Astrocyte (in vitro differentiated cells and primary cell): Measurements from ENCODE around the gene TP53BP1. TPM values are rescaled to one million over a fixed set of nuclear protein-coding genes. Genes with fewer than 3 reads are reported as not detected.

Experiments
- DNase-seq: peaks from one replicate; pipeline ENCODE4 v3.0.0-alpha.2; 2010; ENCODE audit warnings: low read depth
- FAIRE-seq: peaks from 2 replicates; lab custom pipeline; 2011; peaks lifted over from hg19 to GRCh38; lab: Jason Lieb, UNC
- H2AFZ ChIP-seq: 2 replicates; pipeline ENCODE4 v1.6.0; 2012; ENCODE audit warnings: low read depth, low read length, inconsistent platforms
- H3K27ac ChIP-seq: 2 replicates; pipeline ENCODE4 v1.5.1; 2011; ENCODE audit warnings: low read depth, low read length, inconsistent platforms
- H3K27me3 ChIP-seq: 2 replicates; pipeline ENCODE4 v1.6.0; 2011; ENCODE audit warnings: low read length, inconsistent platforms; ENCODE audit not compliant: insufficient read depth
- H3K36me3 ChIP-seq: 2 replicates; pipeline ENCODE4 v1.5.1; 2011; ENCODE audit warnings: low read length, inconsistent platforms; ENCODE audit not compliant: insufficient read depth
- H3K4me1 ChIP-seq: 2 replicates; pipeline ENCODE4 v1.5.1; 2011; ENCODE audit warnings: low read length, inconsistent platforms; ENCODE audit not compliant: insufficient read depth
- H3K4me2 ChIP-seq: 2 replicates; pipeline ENCODE4 v1.6.0; 2012; ENCODE audit warnings: low read length, inconsistent platforms
- H3K4me3 ChIP-seq: 2 replicates; pipeline ENCODE4 v1.5.1; 2011; ENCODE audit warnings: low read depth, mild to moderate bottlenecking, low read length, inconsistent platforms; ENCODE audit not compliant: insufficient read depth
- H3K79me2 ChIP-seq: 2 replicates; pipeline ENCODE4 v1.6.0; 2012; ENCODE audit warnings: mild to moderate bottlenecking, low read length, inconsistent platforms; ENCODE audit not compliant: insufficient read depth
- H3K9ac ChIP-seq: 2 replicates; pipeline ENCODE4 v1.6.0; 2012; ENCODE audit warnings: mild to moderate bottlenecking, low read length, inconsistent platforms
- H3K9me3 ChIP-seq: 2 replicates; pipeline ENCODE4 v1.5.1; 2012; ENCODE audit warnings: low read depth, mild to moderate bottlenecking, low read length, inconsistent platforms; ENCODE audit not compliant: insufficient read depth
- H4K20me1 ChIP-seq: 2 replicates; pipeline ENCODE4 v1.6.0; 2012; ENCODE audit warnings: low read length, inconsistent platforms; ENCODE audit not compliant: insufficient read depth
- H3K27ac Mint-ChIP-seq: one replicate; pipeline ENCODE4 v1.8.0; 2021; ENCODE audit warnings: mild to moderate bottlenecking, mixed read lengths; ENCODE audit not compliant: unreplicated experiment
- H3K27me3 Mint-ChIP-seq: one replicate; pipeline ENCODE4 v1.8.0; 2021; ENCODE audit warnings: low read depth, mixed read lengths; ENCODE audit not compliant: unreplicated experiment
- H3K36me3 Mint-ChIP-seq: one replicate; pipeline ENCODE4 v1.8.0; 2021; ENCODE audit warnings: low read depth, mixed read lengths; ENCODE audit not compliant: unreplicated experiment
- H3K4me1 Mint-ChIP-seq: one replicate; pipeline ENCODE4 v1.8.0; 2021; ENCODE audit warnings: low read depth, mixed read lengths; ENCODE audit not compliant: unreplicated experiment
- H3K4me3 Mint-ChIP-seq: one replicate; pipeline ENCODE4 v1.8.0; 2021; ENCODE audit warnings: mild to moderate bottlenecking, moderate library complexity, mixed read lengths; ENCODE audit not compliant: unreplicated experiment
- H3K9me3 Mint-ChIP-seq: one replicate; pipeline ENCODE4 v1.8.0; 2021; ENCODE audit warnings: mild to moderate bottlenecking, mixed read lengths; ENCODE audit not compliant: unreplicated experiment
- EZH2 ChIP-seq: IDR thresholded peaks from 2 replicates; pipeline ENCODE4 v1.6.1; 2012; ENCODE audit warnings: mild to moderate bottlenecking, low read length, inconsistent platforms; ENCODE audit not compliant: insufficient read depth
- total RNA-seq: library from RNA; stranded (reverse); gene quantifications from 2 replicates; pipeline ENCODE4 v1.2.1, GENCODE V29; 2021
- TF ChIP-seq, protein P1 (sequence below): IDR thresholded peaks from 2 replicates; pipeline ENCODE4 v1.5.1; 2011; ENCODE audit warnings: low read depth, mild to moderate bottlenecking, inconsistent platforms, low read length, moderate library complexity; ENCODE audit not compliant: insufficient read depth

TP53BP1 gene
- total RNA-seq, 1 donor from 2014 or later = 71.9 TPM

DNA sequence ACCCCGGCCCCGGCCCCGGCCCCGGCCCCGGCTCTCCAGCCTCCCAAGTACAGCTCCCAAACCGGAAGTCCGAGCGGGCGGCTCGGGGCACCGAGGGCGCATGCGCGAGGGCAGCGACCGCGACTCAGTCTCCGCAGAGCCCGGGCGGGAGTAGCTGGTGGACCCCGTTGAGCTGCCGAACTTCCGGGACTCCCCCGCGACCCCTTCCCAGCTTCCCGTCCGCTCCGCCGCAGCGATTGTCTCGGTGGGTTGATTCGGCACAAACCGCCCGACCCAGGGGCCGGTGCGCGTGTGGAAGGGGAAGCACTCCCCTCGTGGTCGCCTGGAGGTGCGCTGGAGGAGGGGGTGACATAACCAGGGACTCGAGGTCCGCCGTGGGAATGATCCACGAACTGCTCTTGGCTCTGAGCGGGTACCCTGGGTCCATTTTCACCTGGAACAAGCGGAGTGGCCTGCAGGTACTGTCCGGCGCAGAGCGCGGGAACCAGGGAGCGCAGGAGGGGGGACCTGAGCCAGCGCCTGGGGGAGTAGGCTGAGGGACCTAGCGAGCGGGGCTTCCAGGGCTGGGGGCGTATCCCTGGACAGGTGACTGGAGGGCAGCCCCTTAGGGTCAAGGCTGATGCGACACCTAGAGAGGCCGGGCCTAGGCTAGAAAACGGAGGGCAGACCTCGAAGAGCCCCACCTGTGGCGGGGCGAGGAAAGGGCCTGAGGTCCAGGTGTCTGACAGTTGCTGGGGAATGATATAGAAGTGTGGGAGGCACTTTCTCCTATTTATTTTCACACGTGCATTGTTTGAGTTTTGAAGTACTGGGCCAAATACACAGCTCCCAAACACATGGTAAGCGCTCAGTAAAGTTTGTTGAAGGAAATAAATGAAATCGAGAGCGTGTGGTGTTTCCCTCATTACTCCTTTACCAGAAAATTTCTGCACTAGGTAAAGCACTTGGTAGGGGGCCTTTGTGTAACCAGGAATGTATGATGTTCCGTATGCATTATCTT, 121.7 kb downstream of the TP53BP1 start, which contains the start of the genes TUBGCP4 and ZSCAN29:
Gene TUBGCP4 (plus strand): TSS at position 127 of the 1,000 bp plus-strand sequence. CDS start 254 bp downstream, at position 381.
Gene ZSCAN29 (minus strand): TSS at position 69 of the 1,000 bp plus-strand sequence. CDS start 1,130 bp downstream, outside the sequence.
- Mint-ChIP-seq H3K27ac (peak within 1 kb of the TSS; percentile 77), H3K36me3 (peaks cover 26% of the 10 kb centered on the region), H3K4me1 (peaks cover 11% of the 10 kb centered on the region), H3K4me3 (peak within 1 kb of the TSS; percentile 97), H3K9me3 (no peaks in the 10 kb centered on the region), H3K27me3 (no peaks in the 10 kb centered on the region)
- peak within 1 kb of the TSS; percentile 99 for H2AFZ ChIP-seq
- DNase-seq = peak; percentile 28
- H3K4me1 ChIP-seq = peaks cover 10% of the 10 kb centered on the region
- H3K9ac ChIP-seq = peak within 1 kb of the TSS; percentile 86
- H3K27me3 ChIP-seq = no peaks in the 10 kb centered on the region
- no peak for FAIRE-seq
- peaks cover 52% of the 10 kb centered on the region for H3K79me2 ChIP-seq
- H4K20me1 ChIP-seq = peaks cover 17% of the 10 kb centered on the region
- peaks cover 2% of the 10 kb centered on the region for H3K36me3 ChIP-seq
- peak within 1 kb of the TSS; percentile 86 for H3K4me3 ChIP-seq
- peak within 1 kb of the TSS; percentile 46 for H3K27ac ChIP-seq
- TF ChIP-seq, protein P1, sequence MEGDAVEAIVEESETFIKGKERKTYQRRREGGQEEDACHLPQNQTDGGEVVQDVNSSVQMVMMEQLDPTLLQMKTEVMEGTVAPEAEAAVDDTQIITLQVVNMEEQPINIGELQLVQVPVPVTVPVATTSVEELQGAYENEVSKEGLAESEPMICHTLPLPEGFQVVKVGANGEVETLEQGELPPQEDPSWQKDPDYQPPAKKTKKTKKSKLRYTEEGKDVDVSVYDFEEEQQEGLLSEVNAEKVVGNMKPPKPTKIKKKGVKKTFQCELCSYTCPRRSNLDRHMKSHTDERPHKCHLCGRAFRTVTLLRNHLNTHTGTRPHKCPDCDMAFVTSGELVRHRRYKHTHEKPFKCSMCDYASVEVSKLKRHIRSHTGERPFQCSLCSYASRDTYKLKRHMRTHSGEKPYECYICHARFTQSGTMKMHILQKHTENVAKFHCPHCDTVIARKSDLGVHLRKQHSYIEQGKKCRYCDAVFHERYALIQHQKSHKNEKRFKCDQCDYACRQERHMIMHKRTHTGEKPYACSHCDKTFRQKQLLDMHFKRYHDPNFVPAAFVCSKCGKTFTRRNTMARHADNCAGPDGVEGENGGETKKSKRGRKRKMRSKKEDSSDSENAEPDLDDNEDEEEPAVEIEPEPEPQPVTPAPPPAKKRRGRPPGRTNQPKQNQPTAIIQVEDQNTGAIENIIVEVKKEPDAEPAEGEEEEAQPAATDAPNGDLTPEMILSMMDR = no peak
- TF ChIP-seq EZH2 = no peak
- H3K9me3 ChIP-seq = no peaks in the 10 kb centered on the region
- peak within 1 kb of the TSS; percentile 95 for H3K4me2 ChIP-seq

DNA sequence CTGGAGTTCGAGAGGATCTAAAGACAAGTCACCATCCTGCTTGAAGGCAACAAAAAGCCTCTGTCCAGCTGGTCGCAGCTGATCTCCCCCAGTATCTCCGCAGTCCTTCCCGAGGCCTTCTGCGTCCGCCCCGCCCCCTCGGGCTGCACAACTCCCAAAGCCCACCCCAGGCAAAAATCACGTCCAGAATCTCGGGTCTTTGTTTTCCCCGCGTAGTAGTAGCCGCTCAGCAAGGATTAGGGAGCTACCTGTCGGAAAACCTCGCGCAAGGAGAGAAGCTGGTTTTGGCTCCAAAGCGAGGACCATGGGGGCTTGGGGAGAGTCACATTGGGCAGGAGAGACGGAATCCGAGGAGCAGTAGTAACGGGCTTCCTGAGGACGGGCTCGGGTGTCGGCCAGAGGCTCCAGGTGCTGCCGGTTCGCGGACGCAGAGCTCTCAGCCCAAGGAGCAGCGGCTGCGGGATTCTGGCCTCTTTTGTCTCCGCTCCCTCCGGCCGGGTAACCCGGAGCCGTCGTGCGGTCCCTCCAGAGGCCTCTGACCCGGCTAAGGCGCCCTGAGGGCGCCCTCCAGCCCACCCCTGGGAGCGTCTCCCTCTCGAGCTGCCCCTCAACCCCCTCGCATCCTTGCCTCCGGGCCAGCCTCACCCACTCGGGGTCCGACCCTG, 122.5 kb downstream of the TP53BP1 start:
- no peaks in the 10 kb centered on the region for H3K36me3 ChIP-seq
- FAIRE-seq = no peak
- H3K27ac Mint-ChIP-seq = peak overlapping the region; percentile 77
- peak overlapping the region; percentile 86 for H3K4me3 ChIP-seq
- no peaks in the 10 kb centered on the region for H3K27me3 Mint-ChIP-seq
- no peaks in the 10 kb centered on the region for H3K9me3 ChIP-seq
- no peaks in the 10 kb centered on the region for H3K27me3 ChIP-seq
- H2AFZ ChIP-seq = peak overlapping the region; percentile 93
- H3K4me1 Mint-ChIP-seq = peaks cover 11% of the 10 kb centered on the region
- peak overlapping the region; percentile 86 for H3K9ac ChIP-seq
- H4K20me1 ChIP-seq = peaks cover 12% of the 10 kb centered on the region
- TF ChIP-seq, protein P1 = no peak
- TF ChIP-seq EZH2 = no peak
- DNase-seq = peak; percentile 19
- H3K79me2 ChIP-seq = peaks cover 49% of the 10 kb centered on the region
- H3K9me3 Mint-ChIP-seq = no peaks in the 10 kb centered on the region
- peak overlapping the region; percentile 13 for H3K27ac ChIP-seq
- H3K36me3 Mint-ChIP-seq = peaks cover 30% of the 10 kb centered on the region
- peak overlapping the region; percentile 95 for H3K4me2 ChIP-seq
- peak overlapping the region; percentile 97 for H3K4me3 Mint-ChIP-seq
- peaks cover 10% of the 10 kb centered on the region for H3K4me1 ChIP-seq
